ENCODE measurements around the gene GMDS. TPM values are rescaled to one million over a fixed set of nuclear protein-coding genes. Genes with fewer than 3 reads are reported as not detected.

GMDS gene
- total and polyA plus RNA-seq, 2 of the 8 experiments (the other 6 are each of a cell fraction or from before 2014, with no cell fraction given): 16.8 to 50.0 TPM

DNA sequence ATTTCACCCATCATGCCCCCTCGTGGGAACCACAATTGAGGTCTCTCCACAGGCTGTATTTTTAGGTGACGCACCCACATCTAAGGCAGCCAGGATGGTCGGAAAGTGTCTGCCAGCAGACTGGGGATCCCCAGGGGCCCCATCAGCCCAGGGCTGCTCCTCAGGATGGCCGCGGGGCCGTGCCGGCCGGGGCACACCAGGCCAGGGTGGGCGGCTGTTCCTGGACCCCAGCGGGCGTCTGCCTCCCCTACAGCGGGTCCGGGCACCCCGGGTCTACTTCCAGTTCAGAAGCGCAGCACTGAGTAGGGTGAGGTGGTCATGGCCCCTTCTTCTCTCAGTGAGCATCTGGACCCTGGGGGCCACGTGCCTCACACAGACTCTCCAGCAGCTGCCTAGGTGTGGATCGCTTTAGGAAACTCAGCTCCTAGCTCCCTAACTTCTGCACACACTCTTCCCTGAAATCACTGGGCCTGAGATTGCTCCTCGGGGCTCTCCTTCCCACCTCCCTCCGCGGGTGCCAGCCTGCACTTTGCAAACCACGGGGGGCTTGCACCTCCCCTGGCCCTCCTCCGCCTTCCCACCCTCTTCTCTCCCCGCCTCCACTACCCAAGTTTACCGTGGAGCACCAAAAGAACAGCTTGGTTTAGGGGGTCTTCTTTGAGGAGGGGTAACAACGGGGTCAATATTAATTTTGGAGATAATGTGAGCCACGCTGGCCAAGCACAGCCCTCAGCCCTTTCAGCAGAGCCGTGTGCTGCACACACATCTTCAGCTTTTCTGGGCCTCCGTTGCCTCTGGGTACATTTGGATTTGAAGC, 649.9 kb downstream of the GMDS start (continued):
- TF ChIP-seq, protein P1, sequence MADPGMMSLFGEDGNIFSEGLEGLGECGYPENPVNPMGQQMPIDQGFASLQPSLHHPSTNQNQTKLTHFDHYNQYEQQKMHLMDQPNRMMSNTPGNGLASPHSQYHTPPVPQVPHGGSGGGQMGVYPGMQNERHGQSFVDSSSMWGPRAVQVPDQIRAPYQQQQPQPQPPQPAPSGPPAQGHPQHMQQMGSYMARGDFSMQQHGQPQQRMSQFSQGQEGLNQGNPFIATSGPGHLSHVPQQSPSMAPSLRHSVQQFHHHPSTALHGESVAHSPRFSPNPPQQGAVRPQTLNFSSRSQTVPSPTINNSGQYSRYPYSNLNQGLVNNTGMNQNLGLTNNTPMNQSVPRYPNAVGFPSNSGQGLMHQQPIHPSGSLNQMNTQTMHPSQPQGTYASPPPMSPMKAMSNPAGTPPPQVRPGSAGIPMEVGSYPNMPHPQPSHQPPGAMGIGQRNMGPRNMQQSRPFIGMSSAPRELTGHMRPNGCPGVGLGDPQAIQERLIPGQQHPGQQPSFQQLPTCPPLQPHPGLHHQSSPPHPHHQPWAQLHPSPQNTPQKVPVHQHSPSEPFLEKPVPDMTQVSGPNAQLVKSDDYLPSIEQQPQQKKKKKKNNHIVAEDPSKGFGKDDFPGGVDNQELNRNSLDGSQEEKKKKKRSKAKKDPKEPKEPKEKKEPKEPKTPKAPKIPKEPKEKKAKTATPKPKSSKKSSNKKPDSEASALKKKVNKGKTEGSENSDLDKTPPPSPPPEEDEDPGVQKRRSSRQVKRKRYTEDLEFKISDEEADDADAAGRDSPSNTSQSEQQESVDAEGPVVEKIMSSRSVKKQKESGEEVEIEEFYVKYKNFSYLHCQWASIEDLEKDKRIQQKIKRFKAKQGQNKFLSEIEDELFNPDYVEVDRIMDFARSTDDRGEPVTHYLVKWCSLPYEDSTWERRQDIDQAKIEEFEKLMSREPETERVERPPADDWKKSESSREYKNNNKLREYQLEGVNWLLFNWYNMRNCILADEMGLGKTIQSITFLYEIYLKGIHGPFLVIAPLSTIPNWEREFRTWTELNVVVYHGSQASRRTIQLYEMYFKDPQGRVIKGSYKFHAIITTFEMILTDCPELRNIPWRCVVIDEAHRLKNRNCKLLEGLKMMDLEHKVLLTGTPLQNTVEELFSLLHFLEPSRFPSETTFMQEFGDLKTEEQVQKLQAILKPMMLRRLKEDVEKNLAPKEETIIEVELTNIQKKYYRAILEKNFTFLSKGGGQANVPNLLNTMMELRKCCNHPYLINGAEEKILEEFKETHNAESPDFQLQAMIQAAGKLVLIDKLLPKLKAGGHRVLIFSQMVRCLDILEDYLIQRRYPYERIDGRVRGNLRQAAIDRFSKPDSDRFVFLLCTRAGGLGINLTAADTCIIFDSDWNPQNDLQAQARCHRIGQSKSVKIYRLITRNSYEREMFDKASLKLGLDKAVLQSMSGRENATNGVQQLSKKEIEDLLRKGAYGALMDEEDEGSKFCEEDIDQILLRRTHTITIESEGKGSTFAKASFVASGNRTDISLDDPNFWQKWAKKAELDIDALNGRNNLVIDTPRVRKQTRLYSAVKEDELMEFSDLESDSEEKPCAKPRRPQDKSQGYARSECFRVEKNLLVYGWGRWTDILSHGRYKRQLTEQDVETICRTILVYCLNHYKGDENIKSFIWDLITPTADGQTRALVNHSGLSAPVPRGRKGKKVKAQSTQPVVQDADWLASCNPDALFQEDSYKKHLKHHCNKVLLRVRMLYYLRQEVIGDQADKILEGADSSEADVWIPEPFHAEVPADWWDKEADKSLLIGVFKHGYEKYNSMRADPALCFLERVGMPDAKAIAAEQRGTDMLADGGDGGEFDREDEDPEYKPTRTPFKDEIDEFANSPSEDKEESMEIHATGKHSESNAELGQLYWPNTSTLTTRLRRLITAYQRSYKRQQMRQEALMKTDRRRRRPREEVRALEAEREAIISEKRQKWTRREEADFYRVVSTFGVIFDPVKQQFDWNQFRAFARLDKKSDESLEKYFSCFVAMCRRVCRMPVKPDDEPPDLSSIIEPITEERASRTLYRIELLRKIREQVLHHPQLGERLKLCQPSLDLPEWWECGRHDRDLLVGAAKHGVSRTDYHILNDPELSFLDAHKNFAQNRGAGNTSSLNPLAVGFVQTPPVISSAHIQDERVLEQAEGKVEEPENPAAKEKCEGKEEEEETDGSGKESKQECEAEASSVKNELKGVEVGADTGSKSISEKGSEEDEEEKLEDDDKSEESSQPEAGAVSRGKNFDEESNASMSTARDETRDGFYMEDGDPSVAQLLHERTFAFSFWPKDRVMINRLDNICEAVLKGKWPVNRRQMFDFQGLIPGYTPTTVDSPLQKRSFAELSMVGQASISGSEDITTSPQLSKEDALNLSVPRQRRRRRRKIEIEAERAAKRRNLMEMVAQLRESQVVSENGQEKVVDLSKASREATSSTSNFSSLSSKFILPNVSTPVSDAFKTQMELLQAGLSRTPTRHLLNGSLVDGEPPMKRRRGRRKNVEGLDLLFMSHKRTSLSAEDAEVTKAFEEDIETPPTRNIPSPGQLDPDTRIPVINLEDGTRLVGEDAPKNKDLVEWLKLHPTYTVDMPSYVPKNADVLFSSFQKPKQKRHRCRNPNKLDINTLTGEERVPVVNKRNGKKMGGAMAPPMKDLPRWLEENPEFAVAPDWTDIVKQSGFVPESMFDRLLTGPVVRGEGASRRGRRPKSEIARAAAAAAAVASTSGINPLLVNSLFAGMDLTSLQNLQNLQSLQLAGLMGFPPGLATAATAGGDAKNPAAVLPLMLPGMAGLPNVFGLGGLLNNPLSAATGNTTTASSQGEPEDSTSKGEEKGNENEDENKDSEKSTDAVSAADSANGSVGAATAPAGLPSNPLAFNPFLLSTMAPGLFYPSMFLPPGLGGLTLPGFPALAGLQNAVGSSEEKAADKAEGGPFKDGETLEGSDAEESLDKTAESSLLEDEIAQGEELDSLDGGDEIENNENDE (IDR thresholded peaks at IDR 0.05; ENCODE audit: insufficient replicate concordance, low read length): no peak
- TF ChIP-seq EZH2 (IDR thresholded peaks at IDR 0.05; ENCODE audit: low read depth, low read length, severe bottlenecking): peak; percentile 9
- TF ChIP-seq HDAC2 (IDR thresholded peaks at IDR 0.05; ENCODE audit: borderline replicate concordance in 1 of 2, low read depth in 2 of 2, low read length in 2 of 2): no peak
